ENCODE measurements around the gene SH3RF3. TPM values are rescaled to one million over a fixed set of nuclear protein-coding genes. Genes with fewer than 3 reads are reported as not detected.

Gene SH3RF3
- total and polyA plus RNA-seq, 9 of the 15 experiments (the other 6 are each of a cell fraction or from before 2014, with no cell fraction given): 0.02 TPM; not detected in 8

DNA sequence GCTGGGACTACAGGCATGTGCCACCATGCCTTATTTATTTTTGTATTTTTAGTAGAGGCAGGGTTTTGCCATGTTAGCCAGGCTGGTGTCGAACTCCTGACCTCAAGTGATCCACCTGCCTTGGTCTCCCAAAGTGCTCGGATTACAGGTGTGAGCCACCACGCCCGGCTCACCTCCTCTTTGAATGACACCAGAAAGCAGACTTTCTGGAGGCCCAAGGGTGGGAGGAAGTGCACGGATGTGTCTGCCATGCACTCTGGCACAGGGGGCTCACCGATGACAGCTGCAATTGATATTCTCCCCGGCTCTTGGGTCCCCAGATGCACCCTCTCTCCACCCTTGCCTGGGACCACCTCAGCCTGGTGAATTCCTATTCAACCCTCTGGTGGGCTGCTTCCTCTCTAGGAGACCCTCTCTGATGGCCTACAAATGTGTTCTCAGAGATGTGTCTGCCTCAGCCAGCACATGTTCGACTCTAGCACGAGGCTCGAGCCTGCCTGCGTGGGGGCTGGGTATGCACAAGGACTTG is 397.5 kb downstream of the SH3RF3 start:
- 2% methylated on average over 10 of the region's 11 CpGs for WGBS (ENCODE audit: insufficient coverage, low coverage, missing lambda C conversion rate)
- no peak for TF ChIP-seq EP400 (IDR thresholded peaks at IDR 0.05)
- no peak for TF ChIP-seq KHSRP (IDR thresholded peaks at IDR 0.05)
- TF ChIP-seq NONO (IDR thresholded peaks at IDR 0.05; ENCODE audit: low read depth in 2 of 2, low read length in 1 of 2): no peak
- TF ChIP-seq, protein P1, sequence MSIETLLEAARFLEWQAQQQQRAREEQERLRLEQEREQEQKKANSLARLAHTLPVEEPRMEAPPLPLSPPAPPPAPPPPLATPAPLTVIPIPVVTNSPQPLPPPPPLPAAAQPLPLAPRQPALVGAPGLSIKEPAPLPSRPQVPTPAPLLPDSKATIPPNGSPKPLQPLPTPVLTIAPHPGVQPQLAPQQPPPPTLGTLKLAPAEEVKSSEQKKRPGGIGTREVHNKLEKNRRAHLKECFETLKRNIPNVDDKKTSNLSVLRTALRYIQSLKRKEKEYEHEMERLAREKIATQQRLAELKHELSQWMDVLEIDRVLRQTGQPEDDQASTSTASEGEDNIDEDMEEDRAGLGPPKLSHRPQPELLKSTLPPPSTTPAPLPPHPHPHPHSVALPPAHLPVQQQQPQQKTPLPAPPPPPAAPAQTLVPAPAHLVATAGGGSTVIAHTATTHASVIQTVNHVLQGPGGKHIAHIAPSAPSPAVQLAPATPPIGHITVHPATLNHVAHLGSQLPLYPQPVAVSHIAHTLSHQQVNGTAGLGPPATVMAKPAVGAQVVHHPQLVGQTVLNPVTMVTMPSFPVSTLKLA (conservative IDR thresholded peaks at IDR 0.05): no peak
- TF ChIP-seq TEAD4 (IDR thresholded peaks at IDR 0.05; ENCODE audit: low read length): no peak
- TF ChIP-seq TEAD4 (CRISPR knock-in tag; IDR thresholded peaks at IDR 0.05; ENCODE audit: borderline replicate concordance): no peak
- TF ChIP-seq ZNF589 (CRISPR knock-in tag; IDR thresholded peaks at IDR 0.05; ENCODE audit: low read depth): no peak
- TF ChIP-seq MCM7 (IDR thresholded peaks at IDR 0.05): no peak
- TF ChIP-seq, protein P2, sequence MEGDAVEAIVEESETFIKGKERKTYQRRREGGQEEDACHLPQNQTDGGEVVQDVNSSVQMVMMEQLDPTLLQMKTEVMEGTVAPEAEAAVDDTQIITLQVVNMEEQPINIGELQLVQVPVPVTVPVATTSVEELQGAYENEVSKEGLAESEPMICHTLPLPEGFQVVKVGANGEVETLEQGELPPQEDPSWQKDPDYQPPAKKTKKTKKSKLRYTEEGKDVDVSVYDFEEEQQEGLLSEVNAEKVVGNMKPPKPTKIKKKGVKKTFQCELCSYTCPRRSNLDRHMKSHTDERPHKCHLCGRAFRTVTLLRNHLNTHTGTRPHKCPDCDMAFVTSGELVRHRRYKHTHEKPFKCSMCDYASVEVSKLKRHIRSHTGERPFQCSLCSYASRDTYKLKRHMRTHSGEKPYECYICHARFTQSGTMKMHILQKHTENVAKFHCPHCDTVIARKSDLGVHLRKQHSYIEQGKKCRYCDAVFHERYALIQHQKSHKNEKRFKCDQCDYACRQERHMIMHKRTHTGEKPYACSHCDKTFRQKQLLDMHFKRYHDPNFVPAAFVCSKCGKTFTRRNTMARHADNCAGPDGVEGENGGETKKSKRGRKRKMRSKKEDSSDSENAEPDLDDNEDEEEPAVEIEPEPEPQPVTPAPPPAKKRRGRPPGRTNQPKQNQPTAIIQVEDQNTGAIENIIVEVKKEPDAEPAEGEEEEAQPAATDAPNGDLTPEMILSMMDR (IDR thresholded peaks at IDR 0.05 in 2 of 3, conservative IDR thresholded peaks at IDR 0.05 in 1 of 3; ENCODE audit: insufficient read depth in 2 of 3, low read depth in 1 of 3, low read length in 3 of 3): no peak
- TF ChIP-seq NCOA2 (IDR thresholded peaks at IDR 0.05; ENCODE audit: partially characterized antibody in 2 of 2): no peak
- H3K4me2 ChIP-seq (ENCODE audit: insufficient read depth, low read length): no peak overlapping the region
- H3K36me3 ChIP-seq (ENCODE audit: control insufficient read depth, insufficient read depth, low read length): no peaks in the 10 kb centered on the region
- H3K9me1 ChIP-seq (ENCODE audit: control insufficient read depth, insufficient read depth, low read length): no peaks in the 10 kb centered on the region
- ChIA-PET POLR2A (interaction anchor here (0.8 kb wide), 1 partner anchor 9 kb away, joined by 3 read pairs; no protein-coding TSS in a partner anchor), CTCF (ENCODE audit: low intra/inter-chr PET ratio) (no interaction called here)
- no peaks in the 10 kb centered on the region for H3K9me3 ChIP-seq (replicated peaks; ENCODE audit: control insufficient read depth, insufficient read depth, low read depth, low read length)
- peaks cover 0 to 57% of the 10 kb centered on the region in 2 experiments; a peak in 4 of 5 replicates for H3K27me3 ChIP-seq (ENCODE audit: control insufficient read depth in 2 of 2, insufficient read depth in 2 of 2, low read length in 2 of 2)
- BruUV-seq (replicated peaks): no TSS peak
- no peak overlapping the region for H3K27ac ChIP-seq (ENCODE audit: extremely low read depth, low read depth, low read length)
- FAIRE-seq: no peak
- no peak overlapping the region for H3K4me3 ChIP-seq
- no peaks in the 10 kb centered on the region for H3K4me1 ChIP-seq (replicated peaks in 1 of 2; ENCODE audit: control insufficient read depth in 2 of 2, insufficient read depth in 2 of 2, low read length in 2 of 2)
- no peak overlapping the region for H2AFZ ChIP-seq (ENCODE audit: low read depth, low read length)
- H4K20me1 ChIP-seq (replicated peaks; ENCODE audit: control insufficient read depth, insufficient read depth, low read length): no peaks in the 10 kb centered on the region; the same call in 1 of the 2 replicates
- in situ Hi-C loops (cut with MboI) (no loop called here), intact Hi-C loops (cut with micrococcal nuclease) (no loop called here)
- no peak for DNase-seq (ENCODE audit: extremely low read depth in 1 of 4, low spot score in 3 of 4)
- no peak for ATAC-seq
- no peak overlapping the region for H3K9ac ChIP-seq (ENCODE audit: insufficient read depth in 1 of 2, low read depth in 2 of 2, low read length in 2 of 2)
- H3K79me2 ChIP-seq (ENCODE audit: control insufficient read depth, insufficient read depth, low read length): no peaks in the 10 kb centered on the region
